ENCODE data around the gene CAT.

CAT gene

GRCh38 chr11:34499719-34500500 is 61.2 kb downstream of the CAT start:
- no peak for FAIRE-seq

GRCh38 chr11:34501500-34501899 is 62.8 kb downstream of the CAT start:
- FAIRE-seq = no peak

GRCh38 chr11:34501949-34502348 is 63.2 kb downstream of the CAT start:
- FAIRE-seq = no peak

- no peak for FAIRE-seq
Measured at GRCh38 chr11:34502949-34503348, 64.2 kb downstream of the CAT start.

GRCh38 chr11:34505874-34506273 is 67.1 kb downstream of the CAT start:
- no peak for FAIRE-seq

GRCh38 chr11:34507156-34507555 is 68.4 kb downstream of the CAT start:
- FAIRE-seq = no peak

GRCh38 chr11:34507610-34508009 is 68.9 kb downstream of the CAT start:
- FAIRE-seq = no peak

GRCh38 chr11:34508524-34508923 is 69.8 kb downstream of the CAT start:
- no peak for FAIRE-seq

GRCh38 chr11:34509336-34509876 is 70.7 kb downstream of the CAT start:
- FAIRE-seq = no peak

GRCh38 chr11:34510218-34510617 is 71.5 kb downstream of the CAT start:
- FAIRE-seq = no peak

GRCh38 chr11:34510673-34511072 is 71.9 kb downstream of the CAT start:
- no peak for FAIRE-seq

- FAIRE-seq = no peak
Measured at GRCh38 chr11:34512840-34513681, 74.3 kb downstream of the CAT start.

- no peak for FAIRE-seq
Measured at GRCh38 chr11:34513682-34514449, 75.1 kb downstream of the CAT start, which contains the start of gene ELF5. TSS of gene ELF5 (minus strand) at chr11:34513794. CDS start at chr11:34505749, 8,045 bp downstream.

GRCh38 chr11:34514597-34514996 is 75.9 kb downstream of the CAT start:
- no peak for FAIRE-seq

- FAIRE-seq = no peak
Measured at GRCh38 chr11:34516247-34517040, 77.7 kb downstream of the CAT start.

- FAIRE-seq = no peak
Measured at GRCh38 chr11:34519595-34520235, 81.0 kb downstream of the CAT start.

GRCh38 chr11:34521265-34521664 is 82.5 kb downstream of the CAT start:
- no peak for FAIRE-seq
